Measurements from ENCODE around the gene GSTM5. TPM values are rescaled to one million over a fixed set of nuclear protein-coding genes. Genes with fewer than 3 reads are reported as not detected.

Gene GSTM5
- total RNA-seq, 1 experiment from 2014 or later, result not detected

DNA sequence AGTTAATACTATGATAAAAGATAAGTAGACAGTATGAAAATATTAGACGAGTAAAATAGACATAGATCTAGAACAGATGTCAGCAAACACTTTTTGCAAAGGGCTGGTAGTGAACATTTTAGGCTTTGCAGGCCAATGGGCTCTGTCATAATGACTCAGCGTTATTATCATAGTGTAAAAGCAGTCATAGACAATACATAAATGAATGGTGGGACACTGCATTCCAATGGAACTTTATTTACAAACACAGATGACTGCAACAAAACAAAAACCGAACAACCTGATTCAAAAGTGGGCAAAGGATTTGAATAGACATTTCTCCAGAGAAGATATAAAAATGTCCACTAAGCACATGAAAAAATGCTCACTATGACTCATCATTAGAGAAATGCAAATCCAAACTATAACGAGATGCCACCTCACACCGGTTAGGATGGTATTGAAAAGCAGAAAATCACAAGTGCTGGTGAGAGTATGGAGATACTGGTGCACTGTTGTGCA lies 7.3 kb downstream of the GSTM5 start:
- H3K9me2 ChIP-seq (ENCODE audit: insufficient read depth), result no peaks in the 10 kb centered on the region
- H3K36me3 ChIP-seq (ENCODE audit: low read depth), result no peaks in the 10 kb centered on the region
- H3K9me3 ChIP-seq (ENCODE audit: insufficient read depth, low read depth), result peaks cover 14% of the 10 kb centered on the region
- no peak for TF ChIP-seq EZH2 (IDR thresholded peaks at IDR 0.05; ENCODE audit: low read depth)
- TF ChIP-seq, protein P1, sequence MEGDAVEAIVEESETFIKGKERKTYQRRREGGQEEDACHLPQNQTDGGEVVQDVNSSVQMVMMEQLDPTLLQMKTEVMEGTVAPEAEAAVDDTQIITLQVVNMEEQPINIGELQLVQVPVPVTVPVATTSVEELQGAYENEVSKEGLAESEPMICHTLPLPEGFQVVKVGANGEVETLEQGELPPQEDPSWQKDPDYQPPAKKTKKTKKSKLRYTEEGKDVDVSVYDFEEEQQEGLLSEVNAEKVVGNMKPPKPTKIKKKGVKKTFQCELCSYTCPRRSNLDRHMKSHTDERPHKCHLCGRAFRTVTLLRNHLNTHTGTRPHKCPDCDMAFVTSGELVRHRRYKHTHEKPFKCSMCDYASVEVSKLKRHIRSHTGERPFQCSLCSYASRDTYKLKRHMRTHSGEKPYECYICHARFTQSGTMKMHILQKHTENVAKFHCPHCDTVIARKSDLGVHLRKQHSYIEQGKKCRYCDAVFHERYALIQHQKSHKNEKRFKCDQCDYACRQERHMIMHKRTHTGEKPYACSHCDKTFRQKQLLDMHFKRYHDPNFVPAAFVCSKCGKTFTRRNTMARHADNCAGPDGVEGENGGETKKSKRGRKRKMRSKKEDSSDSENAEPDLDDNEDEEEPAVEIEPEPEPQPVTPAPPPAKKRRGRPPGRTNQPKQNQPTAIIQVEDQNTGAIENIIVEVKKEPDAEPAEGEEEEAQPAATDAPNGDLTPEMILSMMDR (conservative IDR thresholded peaks at IDR 0.05), result no peak
- no peaks in the 10 kb centered on the region for H3K79me2 ChIP-seq (ENCODE audit: low read depth)
- H4K20me1 ChIP-seq (ENCODE audit: insufficient read depth), result no peaks in the 10 kb centered on the region
- BruUV-seq (replicated peaks), result no TSS peak
- peaks cover 53% of the 10 kb centered on the region for H3K4me1 ChIP-seq (replicated peaks; ENCODE audit: insufficient read depth)
- peaks cover 25% of the 10 kb centered on the region for H3F3A ChIP-seq (ENCODE audit: insufficient read depth, low read depth)
- H3K27ac ChIP-seq, result peak overlapping the region; percentile 92
- intact Hi-C loops (cut with micrococcal nuclease; ENCODE audit: unreplicated experiment), result loop anchor here (5.0 kb wide), 1 partner anchor 62 kb away; the partner anchor contains the start of gene GSTM4
- peak overlapping the region; percentile 7; the same call in 1 of the 2 replicates for H3K4me3 ChIP-seq
- DNase-seq, result peak in 1 of 2 experiments; percentile 66
- ChIA-PET CTCF (no interaction called here), POLR2A (ENCODE audit: unreplicated experiment) (no interaction called here)
- H2AFZ ChIP-seq, result peak overlapping the region; percentile 37; the same call in 1 of the 2 replicates
- no peaks in the 10 kb centered on the region for H3K27me3 ChIP-seq (ENCODE audit: insufficient read depth, low read depth)
- peak overlapping the region; percentile 39 for H3K4me2 ChIP-seq

DNA sequence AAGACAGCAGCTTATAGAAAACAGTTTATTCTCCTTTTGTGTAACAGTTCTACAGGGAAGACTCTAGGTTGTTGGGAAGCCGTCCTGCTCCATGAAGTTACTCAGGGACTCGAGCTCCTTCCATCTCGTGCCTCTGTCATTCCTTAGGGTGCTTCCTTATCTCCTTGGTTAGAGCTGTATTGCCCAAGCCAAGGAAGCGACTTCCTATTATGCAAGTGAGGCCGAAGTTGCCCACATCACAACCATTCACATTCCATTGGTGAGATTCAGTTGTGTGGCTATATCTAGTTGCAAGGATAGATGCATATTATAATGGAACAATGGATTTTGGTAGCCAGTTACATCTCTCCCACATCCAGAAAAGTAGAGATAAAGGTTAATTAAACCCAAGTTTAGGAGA lies 9.0 kb downstream of the GSTM5 start:
- POLR2A ChIA-PET (ENCODE audit: unreplicated experiment), result no interaction called here

DNA sequence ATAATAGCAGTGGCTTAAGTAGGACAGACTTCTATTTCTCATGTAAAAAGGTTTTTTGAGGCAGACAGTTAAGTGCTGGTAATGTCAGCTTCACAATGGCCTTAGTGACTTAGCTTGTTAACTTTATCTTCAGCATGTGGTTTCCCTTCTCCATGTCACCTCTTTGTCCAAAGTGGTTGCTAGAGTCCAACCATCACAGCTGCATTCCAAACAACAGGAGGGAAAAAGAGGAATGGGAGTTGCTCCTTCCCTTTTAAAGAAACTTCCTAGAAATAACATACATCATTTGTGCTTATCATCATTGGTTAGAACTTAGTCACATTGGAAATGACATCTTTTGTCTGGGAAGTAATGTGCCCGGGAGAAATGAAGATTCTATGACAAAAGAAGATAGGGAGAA lies 9.9 kb downstream of the GSTM5 start:
- BruUV-seq (replicated peaks), result no TSS peak
- H3K4me2 ChIP-seq, result no peak overlapping the region
- ChIA-PET POLR2A (ENCODE audit: unreplicated experiment) (no interaction called here), CTCF (no interaction called here)
- no peak overlapping the region for H3K4me3 ChIP-seq
- no peaks in the 10 kb centered on the region for H3K79me2 ChIP-seq (ENCODE audit: low read depth)
- peaks cover 25% of the 10 kb centered on the region for H3F3A ChIP-seq (ENCODE audit: insufficient read depth, low read depth)
- TF ChIP-seq EZH2 (IDR thresholded peaks at IDR 0.05; ENCODE audit: low read depth), result no peak
- TF ChIP-seq, protein P1 (conservative IDR thresholded peaks at IDR 0.05), result no peak
- no peak overlapping the region; the same call in 1 of the 2 replicates for H3K27ac ChIP-seq
- no peaks in the 10 kb centered on the region for H4K20me1 ChIP-seq (ENCODE audit: insufficient read depth)
- intact Hi-C loops (cut with micrococcal nuclease; ENCODE audit: unreplicated experiment), result no loop called here
- no peaks in the 10 kb centered on the region for H3K9me2 ChIP-seq (ENCODE audit: insufficient read depth)
- H3K27me3 ChIP-seq (ENCODE audit: insufficient read depth, low read depth), result no peaks in the 10 kb centered on the region
- no peaks in the 10 kb centered on the region for H3K36me3 ChIP-seq (ENCODE audit: low read depth)
- peaks cover 44% of the 10 kb centered on the region for H3K4me1 ChIP-seq (replicated peaks; ENCODE audit: insufficient read depth)
- no peak overlapping the region for H2AFZ ChIP-seq
- no peak for DNase-seq
- H3K9me3 ChIP-seq (ENCODE audit: insufficient read depth, low read depth), result peaks cover 14% of the 10 kb centered on the region

More for the DNA sequence above, 9.0 kb downstream of the GSTM5 start:
- no peak overlapping the region for H2AFZ ChIP-seq
- no peaks in the 10 kb centered on the region for H3K9me2 ChIP-seq (ENCODE audit: insufficient read depth)
- no peak overlapping the region for H3K4me3 ChIP-seq
- CTCF ChIA-PET, result no interaction called here
- H3F3A ChIP-seq (ENCODE audit: insufficient read depth, low read depth), result peaks cover 25% of the 10 kb centered on the region
- H3K79me2 ChIP-seq (ENCODE audit: low read depth), result no peaks in the 10 kb centered on the region
- TF ChIP-seq EZH2 (IDR thresholded peaks at IDR 0.05; ENCODE audit: low read depth), result no peak
- TF ChIP-seq, protein P1 (conservative IDR thresholded peaks at IDR 0.05), result no peak
- peaks cover 53% of the 10 kb centered on the region for H3K4me1 ChIP-seq (replicated peaks; ENCODE audit: insufficient read depth)
- no peak overlapping the region; the same call in 1 of the 2 replicates for H3K27ac ChIP-seq
- DNase-seq, result no peak
- intact Hi-C loops (cut with micrococcal nuclease; ENCODE audit: unreplicated experiment), result no loop called here
- H3K36me3 ChIP-seq (ENCODE audit: low read depth), result no peaks in the 10 kb centered on the region
- BruUV-seq (replicated peaks), result no TSS peak
- no peaks in the 10 kb centered on the region for H3K27me3 ChIP-seq (ENCODE audit: insufficient read depth, low read depth)
- H3K9me3 ChIP-seq (ENCODE audit: insufficient read depth, low read depth), result peaks cover 14% of the 10 kb centered on the region
- no peaks in the 10 kb centered on the region for H4K20me1 ChIP-seq (ENCODE audit: insufficient read depth)
- no peak overlapping the region for H3K4me2 ChIP-seq
